Measurements from ENCODE around the gene NGFR.

The NGFR gene

DNA sequence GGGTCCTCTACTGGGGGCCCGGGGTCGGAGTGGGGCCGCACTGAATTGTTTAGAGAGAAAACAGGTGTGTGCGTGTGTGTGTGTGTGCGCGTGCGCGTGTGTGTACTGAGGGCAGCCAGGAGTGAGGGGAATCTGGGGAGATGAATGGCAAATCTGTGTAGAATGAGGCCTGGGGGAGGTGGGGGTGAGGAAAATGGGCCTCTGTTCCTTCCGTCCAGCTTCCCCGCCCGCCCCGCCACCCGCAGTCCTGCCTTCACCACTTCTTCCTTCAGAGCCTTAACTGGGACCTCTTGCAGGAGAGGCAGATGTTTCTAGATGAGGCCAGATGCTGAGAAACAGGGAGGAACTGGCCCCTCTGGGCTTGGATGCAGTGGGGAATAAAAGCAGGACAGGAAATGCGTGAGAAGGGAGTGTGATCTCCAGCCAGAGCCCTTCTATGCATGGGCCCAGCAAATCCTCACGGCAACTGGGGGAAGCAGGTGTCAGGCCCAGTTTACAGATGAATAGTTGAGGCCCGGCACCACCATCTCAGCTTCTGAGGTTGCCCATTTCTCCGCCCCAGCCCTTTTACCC is 29.7 kb upstream of the NGFR start:
- Histone ChIP-seq H3K4me3 (no peak overlapping the region), H3K9me3 (ENCODE audit: low read depth, low read length) (no peaks in the 10 kb centered on the region), H3K27ac (no peak overlapping the region), H3K9ac (ENCODE audit: insufficient read length) (no peak overlapping the region), H3K36me3 (ENCODE audit: insufficient read depth, low read length) (no peaks in the 10 kb centered on the region)
- TF ChIP-seq POLR2AphosphoS5 (IDR thresholded peaks at IDR 0.05; ENCODE audit: borderline replicate concordance, low read depth, low read length) = no peak
- TF ChIP-seq EZH2 (IDR thresholded peaks at IDR 0.05) = no peak
- TF ChIP-seq FOXP2 (optimal IDR thresholded peaks at IDR 0.05; ENCODE audit: control extremely low read depth, extremely low read length, insufficient read depth) = no peak
- DNase-seq (ENCODE audit: low read depth, low spot score) = no peak

DNA sequence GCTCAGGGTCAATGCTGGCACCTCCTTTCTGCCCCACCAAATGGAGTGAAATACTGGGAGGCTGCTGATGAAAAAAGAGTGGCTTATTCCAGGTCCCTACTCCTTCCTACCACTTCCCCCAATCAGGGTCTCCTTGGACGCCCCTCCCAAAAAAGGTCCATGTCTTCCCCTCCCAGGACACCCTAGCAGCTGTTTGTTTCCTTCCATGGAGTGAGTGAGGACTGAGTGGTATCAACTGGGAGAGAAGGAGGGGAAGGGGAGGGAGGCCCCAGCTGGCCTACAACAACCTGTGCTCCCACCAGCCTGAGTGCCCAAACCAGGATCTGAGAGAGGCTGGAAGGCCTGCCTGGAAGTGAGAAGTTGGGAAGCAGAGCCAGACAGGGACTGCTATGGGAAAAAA is 28.7 kb upstream of the NGFR start:
- no peak for DNase-seq (ENCODE audit: low read depth, low spot score)
- no peaks in the 10 kb centered on the region for H3K9me3 ChIP-seq (ENCODE audit: low read depth, low read length)
- no peak for TF ChIP-seq EZH2 (IDR thresholded peaks at IDR 0.05)
- TF ChIP-seq POLR2AphosphoS5 (IDR thresholded peaks at IDR 0.05; ENCODE audit: borderline replicate concordance, low read depth, low read length) = no peak
- TF ChIP-seq FOXP2 (optimal IDR thresholded peaks at IDR 0.05; ENCODE audit: control extremely low read depth, extremely low read length, insufficient read depth) = no peak
- H3K4me3 ChIP-seq = no peak overlapping the region
- H3K36me3 ChIP-seq (ENCODE audit: insufficient read depth, low read length) = no peaks in the 10 kb centered on the region
- H3K9ac ChIP-seq (ENCODE audit: insufficient read length) = no peak overlapping the region
- H3K27ac ChIP-seq = no peak overlapping the region

DNA sequence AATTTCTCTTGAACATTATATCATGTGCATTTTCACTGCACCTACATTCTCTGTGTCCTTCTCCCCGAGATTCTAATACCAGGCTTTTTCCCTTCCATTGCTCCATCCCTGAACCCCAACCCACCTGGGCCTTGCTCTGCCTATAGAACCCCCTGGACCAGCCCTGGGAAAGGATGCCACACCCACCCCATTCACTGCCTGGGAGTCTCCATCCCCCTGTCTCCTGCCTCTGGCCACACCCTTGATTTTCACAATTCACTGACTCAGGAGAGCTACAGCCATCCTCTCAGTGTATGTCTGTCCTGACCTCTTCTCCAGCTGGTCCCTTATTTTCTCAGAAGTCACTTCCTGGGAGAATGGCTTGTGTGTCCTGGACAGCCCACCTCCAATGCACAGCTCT is 27.9 kb upstream of the NGFR start:
- Histone ChIP-seq H3K36me3 (ENCODE audit: insufficient read depth, low read length) (no peaks in the 10 kb centered on the region), H3K4me3 (no peak overlapping the region), H3K9me3 (ENCODE audit: low read depth, low read length) (no peaks in the 10 kb centered on the region), H3K9ac (ENCODE audit: insufficient read length) (no peak overlapping the region), H3K27ac (no peak overlapping the region)
- DNase-seq (ENCODE audit: low read depth, low spot score) = no peak
- TF ChIP-seq POLR2AphosphoS5 (IDR thresholded peaks at IDR 0.05; ENCODE audit: borderline replicate concordance, low read depth, low read length) (no peak), FOXP2 (optimal IDR thresholded peaks at IDR 0.05; ENCODE audit: control extremely low read depth, extremely low read length, insufficient read depth) (no peak), EZH2 (IDR thresholded peaks at IDR 0.05) (no peak)

DNA sequence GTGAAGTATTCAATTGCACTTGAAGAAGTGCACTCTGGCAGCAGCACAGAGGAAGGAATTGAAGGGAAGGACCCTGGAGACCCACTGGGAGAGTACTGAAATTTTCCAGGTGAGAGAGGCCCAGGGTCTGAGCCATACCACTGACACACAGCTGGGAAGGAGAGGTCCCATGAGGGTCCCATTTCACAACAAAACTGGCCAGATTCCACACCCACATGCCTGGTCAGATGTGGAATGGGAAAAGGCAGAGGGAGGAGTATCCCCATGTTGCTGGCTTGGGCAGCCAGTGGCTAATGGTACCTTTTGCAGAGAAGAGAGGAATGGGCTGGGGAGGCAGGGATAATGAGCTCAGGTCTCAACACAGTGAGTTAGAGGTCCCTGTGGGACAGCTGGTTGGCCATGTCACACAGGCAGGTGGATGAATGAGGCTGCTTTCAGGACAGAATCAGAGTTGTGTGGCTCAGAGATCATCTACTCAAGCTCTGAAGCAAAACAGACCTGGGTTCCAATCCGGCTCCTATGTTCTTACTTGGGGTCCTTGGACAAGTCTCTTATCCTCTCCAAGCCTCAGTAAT is 26.2 kb upstream of the NGFR start:
- Histone ChIP-seq H3K27ac (no peak overlapping the region), H3K9me3 (ENCODE audit: low read depth, low read length) (no peaks in the 10 kb centered on the region), H3K4me3 (no peak overlapping the region), H3K36me3 (ENCODE audit: insufficient read depth, low read length) (no peaks in the 10 kb centered on the region), H3K9ac (ENCODE audit: insufficient read length) (no peak overlapping the region)
- TF ChIP-seq EZH2 (IDR thresholded peaks at IDR 0.05) (no peak), POLR2AphosphoS5 (IDR thresholded peaks at IDR 0.05; ENCODE audit: borderline replicate concordance, low read depth, low read length) (no peak), FOXP2 (optimal IDR thresholded peaks at IDR 0.05; ENCODE audit: control extremely low read depth, extremely low read length, insufficient read depth) (no peak)
- DNase-seq (ENCODE audit: low read depth, low spot score) = no peak

DNA sequence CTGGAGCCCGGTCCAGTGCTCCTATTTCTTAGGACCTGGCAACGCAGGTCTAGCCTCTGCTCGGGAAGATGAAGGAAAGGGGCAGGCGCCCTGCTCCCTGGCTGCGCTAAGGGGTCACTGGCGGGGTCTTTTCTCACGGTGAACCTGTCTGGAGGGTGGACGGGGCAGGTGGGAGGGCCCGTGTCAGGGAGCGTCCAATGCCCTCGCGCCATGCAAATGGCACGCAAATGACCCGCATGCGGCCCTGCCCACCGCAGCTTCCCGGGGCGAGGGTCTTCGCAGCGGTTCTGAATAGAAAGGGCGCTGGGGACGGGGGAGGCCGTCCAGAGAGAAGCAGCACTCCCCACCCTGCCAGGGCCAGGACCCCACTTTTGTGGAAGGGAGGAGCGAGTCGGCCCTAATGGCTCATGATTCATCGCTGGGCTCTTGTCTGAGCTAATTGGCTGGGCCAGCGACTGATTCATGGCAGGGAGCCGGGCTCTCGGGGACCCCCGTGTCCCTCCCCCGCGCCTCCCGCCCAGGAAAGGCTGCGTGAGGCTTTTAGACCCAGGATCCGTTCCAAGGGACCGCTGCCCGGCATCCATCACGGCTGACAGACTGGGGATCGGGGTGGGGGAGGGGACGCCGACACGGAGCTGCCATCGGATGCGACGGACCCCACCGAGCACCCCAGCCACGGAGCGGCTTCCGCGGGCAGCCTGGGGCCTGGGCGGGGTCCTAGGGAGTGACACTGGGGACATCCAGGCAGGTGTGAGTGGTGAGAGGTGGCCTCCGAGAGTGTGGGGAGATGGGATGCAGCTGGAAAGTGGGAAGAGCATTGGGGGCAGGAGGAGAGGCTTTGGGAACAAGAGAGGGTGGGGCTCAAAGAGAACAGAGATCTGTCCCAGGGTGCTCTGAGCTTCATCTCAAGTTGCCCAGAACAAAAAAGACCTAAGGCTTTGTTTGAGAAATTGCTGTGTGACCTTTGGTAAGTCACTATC is 25.0 kb upstream of the NGFR start:
- H3K9me3 ChIP-seq (ENCODE audit: low read depth, low read length) = no peaks in the 10 kb centered on the region
- H3K27ac ChIP-seq = no peak overlapping the region
- no peak overlapping the region for H3K4me3 ChIP-seq
- TF ChIP-seq FOXP2 (optimal IDR thresholded peaks at IDR 0.05; ENCODE audit: control extremely low read depth, extremely low read length, insufficient read depth) = no peak
- no peak for TF ChIP-seq EZH2 (IDR thresholded peaks at IDR 0.05)
- TF ChIP-seq POLR2AphosphoS5 (IDR thresholded peaks at IDR 0.05; ENCODE audit: borderline replicate concordance, low read depth, low read length) = no peak
- DNase-seq (ENCODE audit: low read depth, low spot score) = no peak
- H3K9ac ChIP-seq (ENCODE audit: insufficient read length) = no peak overlapping the region
- no peaks in the 10 kb centered on the region for H3K36me3 ChIP-seq (ENCODE audit: insufficient read depth, low read length)

DNA sequence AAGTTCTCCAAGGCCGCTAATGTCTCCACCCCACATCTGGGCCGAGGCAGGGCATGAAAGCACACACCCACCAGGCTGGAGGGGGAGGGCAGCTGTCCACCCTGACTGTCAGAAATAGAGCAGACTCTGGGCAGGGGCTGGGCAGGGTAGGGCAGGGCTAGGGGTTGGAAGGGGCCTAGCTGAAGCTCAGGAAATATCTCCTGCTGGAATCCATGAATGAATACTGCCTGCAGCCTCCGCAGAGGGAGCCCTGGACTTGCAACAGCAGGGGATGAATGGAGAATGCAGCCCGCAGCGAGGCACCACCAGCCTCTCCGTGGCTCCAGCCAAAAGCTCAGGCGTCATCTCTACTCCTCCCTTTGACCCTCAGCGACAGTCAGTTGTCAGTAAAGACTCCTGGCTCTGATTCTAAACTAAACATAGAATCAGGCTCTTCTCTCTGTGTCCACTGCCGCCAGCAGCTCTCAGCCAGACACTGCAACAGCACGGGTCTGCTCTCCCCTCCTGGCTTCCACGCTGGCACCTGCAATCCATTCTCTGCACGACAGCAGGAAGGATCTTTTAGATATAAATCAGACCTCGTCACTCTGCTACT is 23.9 kb upstream of the NGFR start:
- H3K36me3 ChIP-seq (ENCODE audit: insufficient read depth, low read length) = no peaks in the 10 kb centered on the region
- H3K4me3 ChIP-seq = peak overlapping the region; percentile 61
- peak overlapping the region; percentile 41 for H3K9ac ChIP-seq (ENCODE audit: insufficient read length)
- H3K27ac ChIP-seq = peak overlapping the region; percentile 42; the same call in 1 of the 2 replicates
- TF ChIP-seq EZH2 (IDR thresholded peaks at IDR 0.05) (no peak), POLR2AphosphoS5 (IDR thresholded peaks at IDR 0.05; ENCODE audit: borderline replicate concordance, low read depth, low read length) (no peak), FOXP2 (optimal IDR thresholded peaks at IDR 0.05; ENCODE audit: control extremely low read depth, extremely low read length, insufficient read depth) (no peak)
- H3K9me3 ChIP-seq (ENCODE audit: low read depth, low read length) = no peaks in the 10 kb centered on the region
- no peak for DNase-seq (ENCODE audit: low read depth, low spot score)

DNA sequence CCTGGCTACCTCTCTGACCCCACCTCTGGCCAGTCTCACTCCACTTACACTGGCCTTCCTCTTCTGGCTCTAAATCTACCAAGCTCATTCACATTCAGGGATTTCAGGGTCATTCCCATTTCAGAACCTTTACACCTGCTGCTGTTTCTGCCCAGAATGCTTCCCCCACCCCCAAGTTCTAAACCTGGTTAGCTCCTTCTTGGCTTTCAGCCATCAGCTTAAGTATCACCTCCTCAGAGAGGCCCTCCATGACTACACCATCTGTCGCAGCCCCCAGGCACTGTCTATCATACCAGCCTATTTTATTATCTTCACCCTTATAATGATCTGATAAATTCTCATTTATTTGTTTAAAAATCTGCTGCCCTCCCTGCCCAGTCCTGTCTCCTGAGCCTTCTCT is 23.3 kb upstream of the NGFR start:
- no peak overlapping the region for H3K9ac ChIP-seq (ENCODE audit: insufficient read length)
- H3K9me3 ChIP-seq (ENCODE audit: low read depth, low read length) = no peaks in the 10 kb centered on the region
- no peaks in the 10 kb centered on the region for H3K36me3 ChIP-seq (ENCODE audit: insufficient read depth, low read length)
- peak overlapping the region; percentile 61 for H3K4me3 ChIP-seq
- no peak for TF ChIP-seq FOXP2 (optimal IDR thresholded peaks at IDR 0.05; ENCODE audit: control extremely low read depth, extremely low read length, insufficient read depth)
- no peak for TF ChIP-seq POLR2AphosphoS5 (IDR thresholded peaks at IDR 0.05; ENCODE audit: borderline replicate concordance, low read depth, low read length)
- no peak for TF ChIP-seq EZH2 (IDR thresholded peaks at IDR 0.05)
- no peak for DNase-seq (ENCODE audit: low read depth, low spot score)
- H3K27ac ChIP-seq = no peak overlapping the region

DNA sequence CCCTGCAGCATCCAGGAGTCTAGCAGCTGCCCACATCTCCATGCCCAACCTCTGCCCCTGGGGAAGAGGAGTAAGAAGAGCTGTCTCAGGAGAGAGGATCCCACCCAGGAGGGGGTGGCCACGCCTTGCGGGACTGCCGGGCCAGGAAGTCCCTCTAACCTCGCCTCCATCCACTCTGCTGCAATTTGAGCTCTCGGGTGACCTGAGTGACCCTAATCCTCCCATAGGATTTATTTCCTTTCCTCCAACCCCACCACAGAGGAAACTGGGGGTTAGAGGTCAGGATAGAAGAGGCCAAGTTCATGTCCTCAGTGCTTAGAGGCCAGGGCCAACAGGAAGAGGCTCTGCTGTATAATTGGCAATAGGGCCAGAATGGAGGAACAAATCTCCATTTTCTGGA is 22.6 kb upstream of the NGFR start:
- Histone ChIP-seq H3K9ac (ENCODE audit: insufficient read length) (no peak overlapping the region), H3K4me3 (no peak overlapping the region), H3K27ac (no peak overlapping the region), H3K36me3 (ENCODE audit: insufficient read depth, low read length) (no peaks in the 10 kb centered on the region), H3K9me3 (ENCODE audit: low read depth, low read length) (no peaks in the 10 kb centered on the region)
- TF ChIP-seq POLR2AphosphoS5 (IDR thresholded peaks at IDR 0.05; ENCODE audit: borderline replicate concordance, low read depth, low read length) (no peak), EZH2 (IDR thresholded peaks at IDR 0.05) (no peak), FOXP2 (optimal IDR thresholded peaks at IDR 0.05; ENCODE audit: control extremely low read depth, extremely low read length, insufficient read depth) (no peak)
- DNase-seq (ENCODE audit: low read depth, low spot score) = no peak
